C4-2B (cell line): ENCODE data around the gene CSNK2A3.

Experiments used
- CTCF ChIP-seq: fragments of 450-650 bp; conservative IDR thresholded peaks from 2 replicates; pipeline ENCODE4 v1.5.1; 2017; ENCODE audit warnings: mild to moderate bottlenecking
- ZFX ChIP-seq: fragments of 450-650 bp; IDR thresholded peaks from 2 replicates; pipeline ENCODE4 v1.6.1; 2017

GRCh38 chr11:11302565-11302964 lies 50.5 kb downstream of the CSNK2A3 start:
- TF ChIP-seq CTCF = no peak
- no peak for TF ChIP-seq ZFX
